K562 (cell line): ENCODE results near the gene INSIG1. TPM values are rescaled to one million over a fixed set of nuclear protein-coding genes. Genes with fewer than 3 reads are reported as not detected.

Experiments
- BRCA1 ChIP-seq, 2 experiments: fragments of 450-650 bp in 1 of 2; sonication (generic) in 1 of 2; formaldehyde crosslinking in 1 of 2; IDR thresholded peaks; 2 replicates each; pipeline versions ENCODE4 v1.5.0 to v1.6.1; 2017 to 2020; ENCODE audit warnings: mild to moderate bottlenecking in 1 of 2, missing genetic modification reagents in 1 of 2
- GATA2 ChIP-seq: sonication (generic); formaldehyde crosslinking; IDR thresholded peaks from 2 replicates; pipeline ENCODE4 v1.4.0; 2020; ENCODE audit warnings: mild to moderate bottlenecking, missing genetic modification reagents
- HDAC8 ChIP-seq: fragments of 450-650 bp; IDR thresholded peaks from 2 replicates; pipeline ENCODE4 v1.6.1; 2016; ENCODE audit warnings: mild to moderate bottlenecking, missing genetic modification characterization, moderate library complexity, missing compliant biosample characterization
- KAT2B ChIP-seq: IDR thresholded peaks from one replicate; pipeline ENCODE4 v1.6.1; 2012; ENCODE audit warnings: low read depth, mild to moderate bottlenecking, control low read depth, inconsistent platforms, low read length, moderate library complexity
- NRF1 ChIP-seq, 2 experiments: fragments of 450-650 bp; IDR thresholded peaks in 1 of 2; conservative IDR thresholded peaks in 1 of 2; 2 replicates each; pipeline ENCODE4 v1.6.1; 2014; ENCODE audit warnings: mild to moderate bottlenecking in 2 of 2
- POU5F1 ChIP-seq: fragments of 150-350 bp; IDR thresholded peaks from 2 replicates; pipeline ENCODE4 v1.6.1; 2014; ENCODE audit warnings: borderline replicate concordance, low read length, low read depth, mild to moderate bottlenecking; ENCODE audit not compliant: partially characterized antibody
- SIRT6 ChIP-seq: IDR thresholded peaks from one replicate; pipeline ENCODE4 v1.6.1; 2012; ENCODE audit warnings: low read depth, mild to moderate bottlenecking, control low read depth, inconsistent platforms, low read length, moderate library complexity
- SNRNP70 ChIP-seq: fragments of 200-400 bp; formaldehyde crosslinking; optimal IDR thresholded peaks from 2 replicates; pipeline ENCODE3; 2017; ENCODE audit warnings: low read depth, low read length
- USF1 ChIP-seq: sonication (generic); formaldehyde crosslinking; IDR thresholded peaks from 2 replicates; pipeline ENCODE4 v1.9.0; 2022; ENCODE audit warnings: mild to moderate bottlenecking, missing genetic modification reagents
- VEZF1 ChIP-seq: fragments of 200-800 bp; sonication (Bioruptor generic); IDR thresholded peaks from 2 replicates; pipeline ENCODE4 v1.6.1; 2017; ENCODE audit warnings: missing genetic modification characterization, missing compliant biosample characterization
- ZHX1 ChIP-seq: fragments of 150-350 bp; conservative IDR thresholded peaks from 2 replicates; pipeline ENCODE4 v1.6.1; 2014; ENCODE audit warnings: low read length
- ZNF146 ChIP-seq: IDR thresholded peaks from one replicate; pipeline ENCODE4 v1.6.1; 2018; ENCODE audit warnings: missing compliant biosample characterization; ENCODE audit not compliant: unreplicated experiment
- ZNF609 ChIP-seq: sonication (generic); formaldehyde crosslinking; IDR thresholded peaks from 2 replicates; pipeline ENCODE4 v1.8.1; 2023; ENCODE audit warnings: missing genetic modification reagents, mild to moderate bottlenecking, borderline replicate concordance
- polyA plus RNA-seq, 8 experiments: library from polyadenylated mRNA; depleted of rRNA in 4 of 8; stranded (reverse) in 5 of 8; unstranded in 3 of 8; fragments of >200 nt; fragmentation: Nextera tagmentation in 2 of 8; fragmentation: Illumina TruSeq in 1 of 8; extraction: Ambion mirVana in 2 of 8; extraction: Trizol in 1 of 8; gene quantifications; 2 replicates each; pipeline versions ENCODE4 v1.2.1 to v1.2.3, GENCODE V29; 2011 to 2014; ENCODE audit warnings: inconsistent platforms in 1 of 8, missing spikeins in 1 of 8
- total RNA-seq, 7 experiments: library from RNA; depleted of rRNA in 6 of 7; stranded (reverse); fragments of >200 nt in 6 of 7; fragmentation: Illumina TruSeq in 2 of 7; extraction: Trizol in 2 of 7; gene quantifications; 2 replicates each; pipeline versions ENCODE4 v1.2.1 to v1.2.3, GENCODE V29; 2011 to 2021; ENCODE audit warnings: low replicate concordance in 1 of 7

Gene INSIG1
- total and polyA plus RNA-seq, 9 of the 15 experiments (the other 6 are each of a cell fraction or from before 2014, with no cell fraction given): 57.1 to 787 (median 238) TPM

- TF ChIP-seq BRCA1 (IDR thresholded peaks at IDR 0.05): no peak
- TF ChIP-seq BRCA1 (CRISPR knock-in tag; IDR thresholded peaks at IDR 0.05): no peak
- TF ChIP-seq USF1 (CRISPR knock-in tag): peak; percentile 87
- no peak for TF ChIP-seq ZNF146 (CRISPR knock-in tag)
- TF ChIP-seq ZHX1: no peak
- TF ChIP-seq NRF1 (conservative IDR thresholded peaks at IDR 0.05 in 1 of 2, IDR thresholded peaks at IDR 0.05 in 1 of 2): peak in 1 of 2 experiments; percentile 48; a peak in 1 of 4 replicates
- TF ChIP-seq GATA2 (CRISPR knock-in tag): no peak
- TF ChIP-seq POU5F1: no peak
- TF ChIP-seq ZNF609 (CRISPR knock-in tag): no peak
- no peak for TF ChIP-seq KAT2B
- no peak for TF ChIP-seq SIRT6
- 0 out of 2 replicates have a peak, but pooled peaks have one; percentile 17 for TF ChIP-seq VEZF1
- TF ChIP-seq SNRNP70: no peak
- TF ChIP-seq HDAC8 (tag): no peak
These were observed 1.3 kb downstream of the INSIG1 start (continued) for GRCh38 chr7:155298834-155299534.
